ENCODE results near the gene NYAP1.

Gene NYAP1

DNA sequence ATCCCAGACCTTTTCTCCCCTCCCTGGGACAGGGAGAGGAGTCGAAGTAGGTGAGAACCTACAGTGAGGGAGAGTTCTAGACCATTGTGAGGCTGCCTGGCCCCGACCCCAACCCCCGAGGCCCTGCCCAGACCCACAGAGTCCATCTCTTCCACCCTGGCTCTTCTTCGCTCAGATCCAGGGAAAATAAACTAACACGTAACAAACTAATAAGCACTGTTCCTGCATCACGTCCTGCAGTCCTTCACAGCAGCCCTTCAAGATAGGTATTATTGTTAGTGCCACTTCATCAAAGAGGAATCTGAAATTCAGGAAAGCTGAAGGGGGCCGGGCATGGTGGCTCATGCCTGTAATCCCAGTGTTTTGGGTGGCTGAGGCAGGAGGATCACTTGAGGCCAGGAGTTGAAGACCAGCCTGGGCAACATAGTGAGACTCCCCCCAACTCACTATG lies 19.5 kb upstream of the NYAP1 start, which contains the start of gene SPACDR:
SPACDR (minus strand) TSS at position 51 of the 451 bp plus-strand sequence. CDS start 235 bp downstream, outside the sequence.
- no peak for DNase-seq

DNA sequence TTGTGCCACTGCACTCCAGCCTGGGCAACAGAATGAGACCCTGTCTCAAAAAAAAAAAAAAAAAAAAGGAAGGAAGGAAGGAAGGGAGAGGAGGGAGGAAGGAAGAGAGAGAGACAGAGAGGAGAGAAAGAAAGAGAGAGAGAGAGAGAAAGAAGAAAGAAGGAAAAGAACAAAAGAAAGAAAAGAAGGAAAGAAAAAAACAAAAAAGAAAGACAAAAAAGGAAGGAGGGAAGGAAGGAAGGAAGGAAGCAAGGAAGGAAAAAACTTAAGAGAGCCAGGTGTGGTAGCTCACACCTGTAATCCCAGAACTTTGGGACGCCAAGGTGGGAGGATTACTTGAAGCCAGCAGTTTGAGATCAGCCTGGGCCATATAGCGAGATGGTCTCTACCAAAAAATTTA lies 18.9 kb upstream of the NYAP1 start:
- DNase-seq, result no peak

DNA sequence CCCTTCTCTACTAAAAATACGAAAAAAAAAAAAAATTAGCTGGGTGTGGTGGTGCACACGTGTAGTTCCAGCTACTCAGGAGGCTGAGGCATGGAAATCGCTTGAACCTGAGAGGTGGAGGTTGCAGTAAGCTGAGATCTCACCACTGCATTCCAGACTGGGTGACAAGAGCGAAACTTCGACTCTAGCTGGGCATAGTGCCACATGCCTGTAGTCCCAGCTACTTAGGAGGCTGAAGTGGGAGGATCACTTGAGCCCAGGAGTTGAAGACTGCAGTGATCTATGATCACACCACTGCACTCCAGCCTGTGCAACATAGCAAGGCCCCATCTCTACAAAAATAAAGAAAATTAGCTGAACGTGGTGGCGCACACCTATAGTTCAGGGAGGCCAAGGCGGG lies 18.4 kb upstream of the NYAP1 start:
- DNase-seq, result no peak

DNA sequence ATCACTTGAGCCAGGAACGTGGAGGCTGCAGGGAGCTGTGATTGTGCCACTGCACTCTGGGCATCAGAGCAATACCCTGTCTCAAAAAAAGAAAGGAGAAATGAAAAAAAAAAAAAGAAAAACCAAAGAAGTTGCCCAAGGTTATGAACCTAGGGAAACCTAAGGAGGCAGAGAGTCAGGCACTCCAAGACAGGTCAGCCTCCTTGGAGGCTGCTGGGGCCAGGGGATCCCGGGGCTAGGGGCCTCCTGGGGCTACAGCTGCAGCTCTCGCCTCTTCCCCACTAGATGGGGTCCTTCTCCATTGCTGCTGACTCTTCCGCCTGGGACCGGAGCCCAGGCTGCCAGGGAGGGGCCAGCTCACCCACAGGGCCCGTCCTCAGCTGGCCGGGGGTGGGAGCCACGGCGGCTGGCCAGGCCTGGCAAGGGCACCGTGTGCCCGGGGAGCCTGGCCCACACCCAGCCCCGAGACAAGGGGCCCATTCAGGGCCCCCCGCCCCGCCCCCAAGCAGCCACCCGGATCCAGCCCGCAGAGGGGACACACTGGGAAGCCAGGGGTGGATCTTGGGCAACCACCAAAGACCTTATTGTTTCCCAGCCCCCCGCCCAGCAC lies 17.9 kb upstream of the NYAP1 start:
- DNase-seq, result peak; percentile 61

DNA sequence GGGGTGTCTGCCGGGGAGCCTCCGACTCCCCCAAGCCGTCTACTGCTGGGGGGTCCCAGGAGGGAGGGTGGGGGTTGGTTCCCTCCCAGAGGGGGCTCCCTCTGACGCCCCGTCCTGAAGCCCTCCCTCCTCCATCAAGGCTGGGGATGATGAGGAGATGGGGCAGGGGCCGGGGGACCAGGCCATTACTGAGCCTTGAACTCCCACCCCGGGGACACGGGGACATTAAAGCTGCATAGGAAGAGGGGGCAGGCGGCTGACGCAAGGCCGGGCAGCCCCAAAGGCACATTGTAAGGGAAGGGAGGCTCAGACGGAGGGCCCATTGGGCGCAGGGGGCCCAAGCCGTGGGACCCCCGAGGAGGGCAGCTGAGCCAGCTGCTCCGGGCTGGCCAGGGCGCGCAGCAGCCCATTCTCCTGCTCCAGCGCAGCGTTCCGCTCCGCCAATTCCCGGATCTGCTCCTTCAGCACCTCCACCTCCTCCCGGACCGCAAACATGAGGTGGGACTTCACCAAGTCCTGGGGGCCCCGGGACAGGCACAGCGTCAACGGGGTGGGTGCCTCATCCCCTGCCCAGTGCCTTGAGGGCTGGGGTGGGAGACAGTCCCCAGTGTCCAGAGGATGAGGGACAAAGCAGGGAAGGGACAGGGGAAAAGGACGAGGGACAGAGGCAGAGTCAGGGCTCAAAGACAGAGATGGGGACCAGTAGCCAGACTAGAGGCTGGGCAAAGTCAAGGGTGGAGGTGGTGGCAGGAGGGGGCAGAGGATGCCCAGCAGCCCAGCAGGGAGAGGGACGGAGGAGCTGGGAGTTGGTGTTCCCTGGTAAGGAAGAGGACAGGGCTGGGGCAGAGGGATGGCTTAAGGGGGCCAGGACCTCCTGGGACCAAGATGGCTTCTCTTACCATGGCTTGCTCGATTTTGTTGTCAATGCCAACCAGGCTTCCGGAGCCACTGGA lies 16.8 kb upstream of the NYAP1 start:
- DNase-seq, result no peak

DNA sequence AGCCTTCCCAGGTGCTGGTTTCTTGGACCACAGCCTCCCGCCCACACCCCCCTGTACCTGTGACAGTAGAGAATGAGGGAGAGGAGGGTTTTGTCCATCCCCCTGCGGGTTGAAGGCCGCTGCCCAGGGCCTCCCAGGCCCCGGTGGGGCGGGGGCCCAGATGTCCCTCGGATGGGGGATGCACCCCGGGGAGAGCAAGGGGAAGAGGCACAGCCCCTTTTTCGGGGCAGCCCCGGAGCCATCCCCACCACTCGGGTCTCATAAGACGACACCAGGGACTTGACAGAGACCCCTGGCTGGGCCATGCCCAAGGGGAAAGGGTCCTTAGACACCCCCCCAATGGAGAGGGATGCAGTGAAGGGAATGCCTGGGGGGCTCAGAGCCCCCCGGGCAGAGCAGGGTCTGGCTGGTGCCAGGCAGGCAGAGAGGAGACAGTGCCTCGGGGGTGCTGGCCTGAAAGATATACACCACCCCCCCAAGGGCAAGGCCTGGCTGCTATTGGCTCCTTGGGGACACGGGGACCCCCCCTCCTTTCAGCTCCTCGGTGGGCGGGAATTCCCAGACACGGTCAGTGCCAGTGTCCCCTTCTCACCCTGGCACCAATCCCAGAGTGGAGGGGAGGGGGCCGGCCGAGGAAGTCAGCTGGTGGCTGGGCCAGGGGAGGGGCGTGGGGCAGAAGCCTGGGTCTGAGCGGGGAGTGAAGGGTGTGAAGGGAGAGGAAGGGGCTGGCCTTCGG lies 15.9 kb upstream of the NYAP1 start:
- no peak for DNase-seq

DNA sequence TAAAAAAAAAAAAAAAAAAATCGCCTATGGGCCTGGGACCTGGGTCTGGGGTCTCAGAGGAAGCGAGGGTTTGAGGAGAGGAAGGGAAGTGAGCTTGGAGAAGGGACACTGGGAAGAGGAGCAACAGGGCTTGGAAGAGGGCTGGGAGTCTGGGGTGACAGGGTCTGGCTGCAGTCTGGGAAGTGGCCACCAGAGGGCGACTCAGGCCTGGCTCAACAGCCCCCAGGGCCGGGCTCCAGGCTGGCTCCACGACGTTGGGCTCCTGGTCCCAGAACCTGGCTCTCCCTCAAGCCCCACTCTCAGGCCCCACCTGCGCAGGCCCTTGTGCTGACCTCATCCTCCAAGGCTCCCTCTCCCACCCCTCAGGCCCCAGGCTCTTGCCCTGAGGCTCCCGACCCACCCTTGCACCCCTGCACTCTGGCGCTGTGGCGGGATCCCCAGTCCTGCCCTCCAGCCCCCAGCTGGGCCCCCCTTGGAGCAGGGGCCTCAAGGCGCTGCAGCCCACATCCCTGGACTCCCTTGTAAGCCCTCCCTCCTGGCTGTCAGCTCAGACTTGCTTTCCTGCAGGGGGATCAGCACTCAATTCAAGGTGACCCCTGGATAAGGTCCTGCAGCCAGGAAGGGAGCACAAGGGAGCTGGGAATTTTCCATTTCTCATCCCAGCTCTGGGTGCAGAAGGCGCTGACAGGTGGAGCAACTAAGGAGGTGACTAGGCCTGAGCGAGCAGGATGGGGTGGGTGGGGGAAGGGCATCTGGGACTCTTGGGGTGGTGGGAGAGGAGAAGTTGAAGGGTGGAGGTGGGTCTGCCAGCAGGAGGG lies 14.3 kb upstream of the NYAP1 start:
- peak; percentile 43 for DNase-seq

DNA sequence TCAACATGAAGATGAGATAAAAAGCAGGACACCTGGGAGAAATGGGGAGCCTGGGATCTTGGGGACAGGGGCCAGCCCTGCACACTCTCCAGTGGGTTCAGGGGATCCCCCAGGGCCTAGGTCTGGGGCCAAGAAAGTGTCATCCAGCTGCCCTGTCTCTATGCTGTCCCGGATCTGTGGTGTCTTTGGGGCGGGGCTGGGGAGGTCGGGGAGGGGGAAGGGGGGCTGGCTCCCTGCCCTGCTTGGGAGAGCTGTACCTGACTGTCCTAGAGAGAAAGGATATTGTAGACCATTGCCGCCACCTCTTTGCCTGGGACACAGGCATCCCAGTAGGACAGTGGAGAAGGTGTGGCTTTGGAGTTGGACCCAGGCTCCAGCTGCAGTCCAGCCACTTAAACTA lies 12.7 kb upstream of the NYAP1 start:
- DNase-seq, result no peak

DNA sequence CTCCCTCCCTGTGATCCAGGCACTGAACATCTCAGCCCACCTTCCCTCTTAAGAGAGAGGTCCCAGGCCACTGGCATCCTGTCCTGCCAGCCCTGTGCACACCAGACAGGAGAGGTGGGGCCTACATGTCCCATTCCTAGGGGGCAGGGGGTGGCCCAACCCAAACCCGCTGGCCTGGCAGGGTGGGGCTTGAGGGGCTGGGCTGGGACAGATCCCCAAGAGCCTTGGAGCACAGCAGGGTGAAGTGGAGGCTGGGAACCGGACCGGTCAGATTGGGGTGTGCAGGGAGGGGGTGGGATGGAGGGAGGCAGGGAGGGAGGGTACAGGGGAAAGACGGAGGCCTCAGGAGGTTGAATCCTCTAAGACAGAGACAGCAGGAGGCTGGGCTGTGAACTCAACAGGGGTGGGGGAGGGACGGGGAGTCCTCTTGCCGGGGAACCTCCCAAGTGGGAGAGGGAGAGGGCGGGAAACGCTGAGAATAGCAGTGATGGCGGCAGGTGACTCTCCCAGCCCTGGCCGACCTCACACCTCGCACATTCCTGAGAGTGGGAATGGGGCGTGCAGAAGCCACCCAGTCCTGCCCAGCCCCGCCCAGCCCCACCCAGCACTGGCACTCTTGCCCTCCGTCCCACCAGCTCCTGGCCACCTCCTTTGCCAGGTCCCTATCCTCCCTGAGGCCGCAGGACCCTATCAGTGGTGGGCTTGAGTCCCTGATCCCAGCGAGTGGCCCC lies 11.4 kb upstream of the NYAP1 start:
- DNase-seq, result peak; percentile 53

DNA sequence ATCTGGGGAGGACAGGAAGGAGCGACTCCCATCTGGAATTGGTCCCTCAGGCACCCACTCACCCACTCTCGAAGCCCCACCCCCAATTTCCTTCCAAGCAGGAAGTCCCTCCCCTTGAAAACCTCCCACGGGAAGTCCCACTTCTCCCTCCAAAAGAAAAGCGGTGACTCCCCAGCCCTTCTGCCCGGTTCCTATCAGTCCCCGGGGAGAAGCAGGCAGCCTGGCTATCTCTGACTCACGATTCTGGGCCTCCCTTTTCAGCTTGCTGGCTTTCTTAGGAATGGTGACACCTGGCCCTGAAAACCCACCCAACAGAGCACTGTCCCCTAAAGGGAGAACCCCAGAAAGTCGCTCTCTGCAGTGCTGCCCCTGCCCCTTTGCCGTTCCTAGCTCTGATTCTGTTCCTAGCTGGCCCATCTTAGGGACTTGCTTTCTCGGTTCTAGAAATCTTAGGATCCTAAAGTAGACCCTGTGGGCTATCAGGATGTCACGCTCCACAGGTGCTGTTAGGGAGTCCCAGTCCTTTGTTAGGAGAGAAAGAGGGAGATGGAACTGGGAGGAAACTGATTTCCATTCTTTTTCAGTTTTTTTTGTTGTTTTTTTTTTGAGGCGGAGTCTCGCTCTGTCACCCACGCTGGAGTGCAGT lies 10.8 kb upstream of the NYAP1 start:
- peak; percentile 75 for DNase-seq

DNA sequence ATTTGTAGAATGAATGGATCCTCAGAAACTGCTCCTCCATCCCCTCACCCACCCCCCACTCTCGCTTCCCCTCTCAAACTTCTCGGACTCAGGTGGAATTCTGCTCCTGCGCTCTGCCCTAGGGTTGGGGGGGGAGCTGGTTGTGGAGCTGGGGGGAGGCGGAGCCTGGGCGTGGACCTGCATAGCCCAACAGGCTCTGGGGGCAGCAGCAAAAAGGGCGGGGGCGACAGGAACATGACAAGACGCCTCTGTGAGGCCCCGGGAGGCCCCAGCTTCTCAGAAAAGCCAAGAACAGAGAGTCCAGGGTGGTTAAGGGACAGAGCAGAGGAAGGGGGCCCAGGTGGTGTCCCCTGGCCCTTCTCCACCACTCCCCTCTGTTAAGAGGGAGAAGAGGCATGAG lies 8.2 kb upstream of the NYAP1 start:
- no peak for DNase-seq

DNA sequence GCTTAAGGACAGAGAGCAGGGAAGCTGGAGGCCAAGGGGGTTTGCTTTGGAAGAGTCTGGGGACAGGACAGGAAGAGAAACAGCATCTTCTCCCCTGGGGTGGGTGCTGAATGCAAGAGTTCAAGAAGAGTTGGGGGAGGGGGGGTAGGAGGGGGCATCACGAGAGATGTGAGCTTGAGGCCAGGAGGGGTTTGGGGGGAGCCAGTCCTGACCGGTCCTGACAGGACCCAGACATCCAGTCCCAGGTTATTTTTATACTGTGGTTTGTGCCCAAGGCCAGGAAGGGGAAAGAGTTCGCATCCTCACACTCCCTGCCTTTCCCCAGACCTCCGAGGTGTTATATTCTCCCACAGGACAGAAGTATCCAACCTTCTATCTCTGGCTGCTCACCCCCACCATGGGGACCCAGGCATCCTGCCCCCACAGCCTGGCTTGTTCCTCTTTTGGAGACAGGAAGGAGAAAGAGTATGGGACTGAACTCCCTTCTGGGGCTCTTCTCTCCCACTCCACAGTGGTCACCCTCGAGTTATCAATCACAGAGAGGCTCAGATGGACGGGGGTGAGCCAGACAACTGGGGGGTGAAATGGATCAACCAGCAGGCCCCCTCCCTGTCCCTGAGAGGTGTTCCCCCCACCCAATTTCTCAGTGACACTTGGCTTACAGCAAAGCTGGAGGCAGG lies 7.5 kb upstream of the NYAP1 start:
- no peak for DNase-seq

DNA sequence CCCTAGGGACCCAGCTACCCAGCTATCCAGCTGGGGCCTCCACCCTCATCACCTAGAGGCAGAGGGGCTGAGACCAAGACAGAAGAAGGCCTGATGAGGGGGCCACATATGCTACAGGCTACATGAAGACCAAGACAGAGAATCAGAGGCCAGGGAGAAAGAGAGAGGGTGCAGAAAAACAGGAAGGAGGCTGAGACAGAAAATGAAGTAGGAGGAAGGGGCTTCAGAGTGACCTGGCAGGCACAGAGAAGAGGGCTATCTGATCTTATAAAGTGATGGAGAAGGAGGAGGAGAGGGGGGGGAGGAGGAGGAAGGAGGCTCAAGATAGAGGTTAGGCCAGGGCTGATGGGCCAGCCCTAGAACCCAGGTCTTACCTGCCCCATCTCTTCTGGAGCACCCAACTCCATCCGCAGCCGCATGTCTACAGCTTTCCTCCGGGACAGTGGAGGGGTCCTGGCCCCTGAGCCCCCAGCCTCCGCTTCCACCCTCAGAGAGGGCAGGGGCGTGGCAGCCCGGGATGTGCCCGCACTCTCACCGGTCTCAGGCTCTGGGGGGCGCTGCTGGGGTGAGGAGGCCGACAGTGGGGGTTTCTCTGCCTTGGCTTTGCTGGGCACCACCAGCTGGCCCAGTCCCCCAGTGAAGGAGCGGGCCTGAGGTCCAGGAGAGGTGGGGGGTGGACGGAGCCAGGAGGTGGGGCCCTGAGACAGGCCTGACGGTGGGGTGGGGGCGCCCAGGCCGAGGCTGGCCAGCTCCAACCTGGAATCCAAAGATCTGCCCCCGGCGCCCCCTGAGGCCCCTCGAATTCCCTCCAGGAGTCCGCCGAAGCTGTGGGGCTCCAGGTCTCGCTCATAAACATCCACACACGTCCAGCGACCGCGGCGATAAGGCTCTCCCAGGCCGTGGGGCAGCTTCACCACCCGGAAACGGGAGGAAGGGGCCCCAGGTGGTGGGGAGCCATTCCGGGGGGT lies 6.5 kb upstream of the NYAP1 start:
- DNase-seq, result no peak

DNA sequence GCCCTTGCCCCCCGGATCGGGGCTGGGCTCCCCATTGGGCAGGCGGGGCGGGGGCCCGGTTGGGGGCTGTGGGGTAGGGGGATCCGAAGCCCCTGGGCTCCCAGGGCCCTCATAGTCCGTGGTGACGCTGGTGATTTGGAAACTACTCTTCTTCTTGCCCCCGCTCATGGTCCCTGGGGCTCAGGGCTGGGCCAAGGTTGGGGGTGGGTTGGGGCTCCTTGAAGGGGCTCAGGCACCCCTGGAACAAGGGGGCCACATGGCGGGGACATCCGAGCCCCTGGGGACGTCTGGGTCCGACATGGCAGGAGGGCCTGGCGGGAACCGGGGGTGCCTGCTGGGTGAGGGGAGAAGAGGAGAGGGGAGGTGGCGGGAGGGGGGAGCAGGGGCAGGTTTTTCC lies 5.9 kb upstream of the NYAP1 start:
- no peak for DNase-seq

DNA sequence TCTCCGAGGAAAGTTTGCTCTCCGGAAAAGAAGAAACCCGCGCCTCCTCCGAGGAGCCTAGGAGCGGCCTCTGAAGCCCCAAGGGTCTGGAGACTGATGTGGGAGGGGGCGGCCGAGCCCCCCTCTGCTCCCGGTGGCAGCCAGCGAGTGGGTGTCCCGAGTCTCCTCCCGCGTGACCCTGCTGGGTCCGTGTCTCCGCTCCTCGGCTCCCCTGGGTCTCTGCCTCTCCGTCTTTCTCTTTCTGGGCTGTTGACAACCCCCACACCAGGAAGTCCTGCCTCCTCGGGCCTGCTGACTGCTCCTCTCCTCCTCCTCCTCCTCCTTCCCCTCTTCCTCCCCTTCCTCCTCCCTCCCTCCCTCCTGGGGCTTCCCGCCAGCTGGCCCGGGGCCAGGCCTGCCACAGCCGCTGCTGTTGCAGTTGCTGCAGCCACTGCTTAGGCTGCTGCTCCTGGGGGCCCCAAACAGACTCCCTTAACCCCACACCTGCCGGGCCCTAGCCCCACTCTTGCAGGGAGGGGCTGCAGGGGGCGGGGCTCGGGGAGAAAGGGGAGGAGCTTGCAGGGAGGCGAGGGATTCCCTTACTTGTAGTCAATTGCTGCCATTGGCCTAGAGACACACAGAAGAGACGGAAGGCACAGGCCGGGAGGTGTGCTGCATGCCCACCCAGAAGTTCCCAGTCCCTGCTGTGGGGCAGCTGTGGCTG lies 4.6 kb upstream of the NYAP1 start, which contains the start of gene TSC22D4:
TSC22D4 (minus strand) TSS at position 257 of the 703 bp plus-strand sequence. CDS start 1,176 bp downstream, outside the sequence.
- DNase-seq, result peak; percentile 88

DNA sequence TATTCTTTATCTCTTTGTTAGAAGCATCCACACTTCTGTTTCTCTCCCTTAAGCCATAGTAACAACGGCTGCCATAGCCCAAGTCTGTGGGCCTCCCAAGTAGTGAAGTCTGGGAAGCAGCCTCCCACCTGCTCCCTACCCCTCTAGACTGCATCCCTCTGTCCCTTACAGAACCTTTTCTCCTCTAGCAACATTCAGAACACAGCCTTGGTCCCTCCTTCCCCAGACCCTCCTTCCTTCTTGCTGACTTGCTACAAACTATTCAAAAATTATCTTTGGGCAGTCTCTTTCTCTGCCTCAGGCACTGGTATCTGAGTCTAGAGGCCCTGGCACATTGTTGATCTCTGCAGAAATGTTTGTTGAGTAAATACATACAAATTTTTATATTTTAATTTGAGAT lies 2.3 kb upstream of the NYAP1 start:
- DNase-seq, result no peak

DNA sequence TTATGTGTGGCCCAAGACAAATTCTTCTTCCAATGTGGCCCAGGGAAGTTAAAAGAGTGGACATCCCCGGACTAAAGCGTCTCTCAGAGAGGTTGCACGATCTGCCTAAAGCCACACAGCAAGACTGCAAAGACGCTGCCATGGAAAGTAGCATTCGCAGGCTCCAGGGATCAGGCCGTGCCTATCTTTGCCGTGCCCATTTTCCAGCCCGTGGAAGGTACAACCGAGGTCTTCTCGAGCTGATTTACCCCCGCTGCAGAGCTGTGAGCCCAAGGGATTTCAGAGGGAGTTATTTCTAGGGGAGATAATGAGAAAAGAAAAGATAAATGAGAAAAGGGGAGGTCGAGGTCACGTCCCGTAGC lies 1.0 kb upstream of the NYAP1 start:
- no peak for DNase-seq

DNA sequence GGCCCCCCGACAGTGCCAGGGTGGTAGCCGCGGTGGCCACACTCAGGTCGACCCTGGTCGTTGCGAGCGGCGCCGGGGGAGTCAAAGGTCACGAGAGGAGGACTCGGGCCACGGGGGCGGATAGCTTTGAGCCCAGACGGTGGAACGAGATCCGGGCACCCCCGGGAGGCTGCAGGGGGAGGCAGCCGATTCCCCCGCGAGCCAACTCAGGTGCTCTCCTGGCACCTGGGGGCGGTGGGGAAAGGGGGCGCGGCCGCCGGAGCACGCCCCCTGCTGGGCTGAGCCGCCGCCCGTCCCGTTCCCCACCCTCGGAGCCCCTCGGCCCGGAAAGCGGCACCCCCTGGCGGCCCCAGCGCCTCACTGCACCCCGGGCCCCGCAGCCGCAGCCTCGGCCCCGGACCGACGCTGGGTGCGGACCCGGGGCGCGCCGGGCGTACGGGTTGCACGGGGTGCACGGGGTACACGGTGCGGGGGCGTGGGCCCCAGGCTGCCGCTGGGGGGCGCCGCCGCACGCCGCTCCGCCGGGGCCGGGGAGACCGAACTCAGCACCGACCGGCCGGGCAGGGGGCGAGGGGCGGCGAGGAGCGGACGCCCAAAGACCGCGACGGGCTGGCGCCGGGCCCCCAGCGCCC lies 521 bp upstream of the NYAP1 start:
- peak; percentile 59 for DNase-seq
